GM10266 (cell line): ENCODE data around the gene PPID.
"Not testable (repeated sequence)": the region's sequence is repeated elsewhere in the genome, so short reads cannot be mapped to it uniquely, and the experiment has no call there.

ENCODE experiments used
- DNase-seq: peaks from one replicate; pipeline ENCODE4 v3.0.0; 2012; ENCODE audit errors: extremely low spot score
- TF ChIP-seq, protein P1 (sequence below): IDR thresholded peaks from 2 replicates; pipeline ENCODE4 v1.5.1; 2012; ENCODE audit warnings: mild to moderate bottlenecking, low read depth; ENCODE audit not compliant: control insufficient read depth, insufficient read depth; ENCODE audit errors: missing control alignments

Gene PPID

DNA sequence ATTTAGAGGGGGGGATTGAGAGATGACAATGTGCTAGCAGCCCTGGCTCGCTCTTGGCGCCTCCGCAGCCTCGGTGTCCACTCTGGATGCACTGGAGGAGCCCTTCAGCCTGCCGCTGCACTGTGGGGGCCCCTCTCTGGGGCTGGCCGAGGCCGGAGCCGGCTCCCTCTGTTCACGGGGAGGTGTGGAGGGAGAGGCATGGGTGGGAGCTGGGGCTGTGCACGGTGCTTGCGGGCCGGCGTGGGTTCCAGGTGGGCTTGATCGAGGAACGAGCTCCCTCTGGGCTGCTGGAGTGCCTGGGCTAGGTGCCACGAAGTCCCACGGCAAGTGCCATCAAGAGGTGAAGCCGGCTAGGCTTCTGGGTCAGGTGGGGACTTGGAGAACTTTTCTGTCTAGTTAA is 58.4 kb downstream of the PPID start:
- TF ChIP-seq, protein P1, sequence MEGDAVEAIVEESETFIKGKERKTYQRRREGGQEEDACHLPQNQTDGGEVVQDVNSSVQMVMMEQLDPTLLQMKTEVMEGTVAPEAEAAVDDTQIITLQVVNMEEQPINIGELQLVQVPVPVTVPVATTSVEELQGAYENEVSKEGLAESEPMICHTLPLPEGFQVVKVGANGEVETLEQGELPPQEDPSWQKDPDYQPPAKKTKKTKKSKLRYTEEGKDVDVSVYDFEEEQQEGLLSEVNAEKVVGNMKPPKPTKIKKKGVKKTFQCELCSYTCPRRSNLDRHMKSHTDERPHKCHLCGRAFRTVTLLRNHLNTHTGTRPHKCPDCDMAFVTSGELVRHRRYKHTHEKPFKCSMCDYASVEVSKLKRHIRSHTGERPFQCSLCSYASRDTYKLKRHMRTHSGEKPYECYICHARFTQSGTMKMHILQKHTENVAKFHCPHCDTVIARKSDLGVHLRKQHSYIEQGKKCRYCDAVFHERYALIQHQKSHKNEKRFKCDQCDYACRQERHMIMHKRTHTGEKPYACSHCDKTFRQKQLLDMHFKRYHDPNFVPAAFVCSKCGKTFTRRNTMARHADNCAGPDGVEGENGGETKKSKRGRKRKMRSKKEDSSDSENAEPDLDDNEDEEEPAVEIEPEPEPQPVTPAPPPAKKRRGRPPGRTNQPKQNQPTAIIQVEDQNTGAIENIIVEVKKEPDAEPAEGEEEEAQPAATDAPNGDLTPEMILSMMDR = no peak
- no peak for DNase-seq

DNA sequence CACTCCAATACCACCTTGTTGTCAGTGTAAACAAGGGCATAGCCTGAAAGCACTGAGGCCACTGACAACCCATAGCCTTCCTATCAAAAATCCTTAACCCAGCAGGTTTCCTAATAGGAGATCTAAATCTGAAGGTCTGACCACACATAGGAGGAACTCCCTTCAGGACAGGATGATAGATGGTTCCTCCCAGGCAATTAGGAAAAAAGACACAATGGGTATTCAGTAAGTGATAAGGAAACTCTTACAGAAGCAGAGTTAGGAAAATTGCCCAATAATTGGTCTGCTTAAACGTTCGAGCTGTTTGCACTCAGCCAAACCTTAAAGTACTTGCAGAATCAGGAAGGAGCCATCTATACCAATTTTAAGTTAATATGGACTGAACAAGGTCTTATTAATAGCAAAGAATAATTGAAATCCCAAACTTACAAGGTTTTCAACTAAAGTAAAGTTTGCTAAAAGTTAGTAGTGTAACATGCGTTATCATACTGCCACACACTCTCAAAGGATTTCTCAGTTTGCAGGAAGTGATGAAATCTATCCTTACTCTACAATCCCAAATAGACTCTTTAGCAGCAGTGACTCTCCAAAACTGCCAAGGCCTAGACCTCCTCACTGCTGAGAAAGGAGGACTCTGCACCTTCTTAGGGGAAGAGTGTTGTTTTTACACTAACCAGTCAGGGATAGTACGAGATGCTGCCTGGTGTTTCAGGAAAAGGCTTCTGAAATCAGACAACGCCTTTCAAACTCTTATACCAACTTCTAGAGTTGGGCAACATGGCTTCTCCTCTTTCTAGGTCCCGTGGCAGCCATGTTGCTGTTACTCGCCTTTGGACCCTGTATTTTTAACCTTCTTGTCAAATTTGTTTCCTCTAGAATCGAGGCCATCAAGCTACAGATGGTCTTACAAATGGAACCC is 59.2 kb downstream of the PPID start:
- not testable (repeated sequence) for DNase-seq

GRCh38 chr4:158663255-158663654 is 59.9 kb downstream of the PPID start:
- not testable (repeated sequence) for DNase-seq
